A549 (cell line): ENCODE data around the gene AP2B1. TPM values are rescaled to one million over a fixed set of nuclear protein-coding genes. Genes with fewer than 3 reads are reported as not detected.

ENCODE experiments used
- ATAC-seq, 2 experiments: fragments of 200-7000 bp in 1 of 2; fragments of >200 bp in 1 of 2; cut with Nextera tagmentation in 1 of 2; cut with Tn5 transposase in 1 of 2; 3 replicates each; pipeline versions ENCODE4 v1.8.0 to v1.9.1; 2018 to 2020; ENCODE audit warnings: mild to moderate bottlenecking in 1 of 2, moderate library complexity in 1 of 2
- CTCF ChIA-PET: fragments of 300-600 bp; sonication (Branson Sonifier 250); formaldehyde crosslinking; extraction: SDS; loops from one replicate; lab custom pipeline; 2021; ENCODE audit warnings: antibody characterized with exemption, inconsistent platforms; lab: Yijun Ruan, JAX
- POLR2A ChIA-PET: fragments of 350-600 bp; formaldehyde crosslinking; extraction: SDS; loops from one replicate; lab custom pipeline; 2021; ENCODE audit warnings: antibody characterized with exemption, inconsistent platforms; lab: Yijun Ruan, JAX
- DNase-seq, 2 experiments: peaks; one replicate each; pipeline versions ENCODE4 v3.0.0 to v3.0.0-alpha.2; 2011 to 2016; ENCODE audit warnings: low read depth in 1 of 2, low spot score in 1 of 2
- FAIRE-seq: peaks from 2 replicates; lab custom pipeline; 2011; peaks lifted over from hg19 to GRCh38; lab: Jason Lieb, UNC
- H3K27ac ChIP-seq, 2 experiments: fragments of >200 bp; sonication (Bioruptor Twin); formaldehyde crosslinking; 3 replicates each; pipeline ENCODE4 v1.5.1; 2016 to 2017
- H3K4me1 ChIP-seq: fragments of >200 bp; sonication (Bioruptor Twin); formaldehyde crosslinking; 3 replicates; pipeline ENCODE4 v1.6.1; 2016
- H3K4me2 ChIP-seq: fragments of >200 bp; sonication (Bioruptor Twin); formaldehyde crosslinking; 3 replicates; pipeline ENCODE4 v1.6.1; 2016
- H3K4me3 ChIP-seq: fragments of >200 bp; sonication (Bioruptor Twin); formaldehyde crosslinking; 3 replicates; pipeline ENCODE4 v1.5.1; 2016
- H3K9me3 ChIP-seq: fragments of >200 bp; sonication (Bioruptor Twin); formaldehyde crosslinking; 3 replicates; pipeline ENCODE4 v1.6.1; 2016
- BHLHE40 ChIP-seq: IDR thresholded peaks from 2 replicates; pipeline ENCODE4 v1.6.1; 2012; ENCODE audit warnings: low read depth, low read length, inconsistent platforms
- CHD2 ChIP-seq: fragments of 150-350 bp; IDR thresholded peaks from 2 replicates; pipeline ENCODE4 v1.6.1; 2014; ENCODE audit warnings: low read length; ENCODE audit not compliant: partially characterized antibody
- CHD4 ChIP-seq: fragments of 200-600 bp; sonication (generic); IDR thresholded peaks from 2 replicates; pipeline ENCODE4 v1.6.1; 2016; ENCODE audit warnings: antibody characterized with exemption, mild to moderate bottlenecking, borderline replicate concordance
- CTCF ChIP-seq: fragments of >200 bp; sonication (Bioruptor Twin); formaldehyde crosslinking; IDR thresholded peaks from 3 replicates; pipeline ENCODE4 v1.5.1; 2016
- EHMT2 ChIP-seq: fragments of 200-600 bp; sonication (generic); IDR thresholded peaks from 2 replicates; pipeline ENCODE4 v1.6.1; 2016; ENCODE audit warnings: antibody characterized with exemption, low read depth, mild to moderate bottlenecking, moderate library complexity
- ESRRA ChIP-seq: fragments of 150-350 bp; IDR thresholded peaks from 2 replicates; pipeline ENCODE4 v1.6.1; 2014; ENCODE audit warnings: mild to moderate bottlenecking, low read length, borderline replicate concordance
- FOSB ChIP-seq: fragments of 250-450 bp; sonication (Bioruptor Pico); IDR thresholded peaks from 2 replicates; pipeline ENCODE4 v1.5.0; 2020; ENCODE audit warnings: mild to moderate bottlenecking, moderate library complexity
- FOXS1 ChIP-seq: fragments of 250-450 bp; sonication (Bioruptor Pico); IDR thresholded peaks from 2 replicates; pipeline ENCODE4 v1.5.0; 2020; ENCODE audit warnings: mild to moderate bottlenecking, moderate library complexity
- GATA3 ChIP-seq: IDR thresholded peaks from 2 replicates; pipeline ENCODE4 v1.6.1; 2012; ENCODE audit warnings: borderline replicate concordance
- HEYL ChIP-seq: fragments of 250-450 bp; sonication (Bioruptor Pico); IDR thresholded peaks from 2 replicates; pipeline ENCODE4 v1.8.0; 2021; ENCODE audit warnings: mild to moderate bottlenecking, moderate library complexity
- HMGXB4 ChIP-seq: fragments of 250-450 bp; sonication (Bioruptor Pico); IDR thresholded peaks from 2 replicates; pipeline ENCODE4 v1.5.0; 2021; ENCODE audit warnings: mild to moderate bottlenecking, moderate library complexity, borderline replicate concordance
- HOXA7 ChIP-seq: fragments of 250-450 bp; sonication (Bioruptor Pico); IDR thresholded peaks from 2 replicates; pipeline ENCODE4 v1.5.0; 2020; ENCODE audit warnings: mild to moderate bottlenecking, moderate library complexity
- JUN ChIP-seq, 2 experiments: fragments of >200 bp; sonication (Bioruptor Twin); formaldehyde crosslinking; IDR thresholded peaks; 2 replicates in 1 of 2; 3 replicates in 1 of 2; pipeline ENCODE4 v1.6.1; 2016 to 2017
- JUNB ChIP-seq: fragments of >200 bp; sonication (Bioruptor Twin); formaldehyde crosslinking; IDR thresholded peaks from 2 replicates; pipeline ENCODE4 v1.6.1; 2016
- MAX ChIP-seq: IDR thresholded peaks from 2 replicates; pipeline ENCODE4 v1.6.1; 2012
- RCOR1 ChIP-seq: fragments of 150-350 bp; IDR thresholded peaks from 2 replicates; pipeline ENCODE4 v1.6.1; 2014; ENCODE audit warnings: antibody characterized with exemption, low read length, low read depth
- REST ChIP-seq: fragments of 200-600 bp; sonication (generic); IDR thresholded peaks from 2 replicates; pipeline ENCODE4 v1.6.1; 2016; ENCODE audit warnings: antibody characterized with exemption, mild to moderate bottlenecking, moderate library complexity
- RFX5 ChIP-seq: fragments of 450-650 bp; IDR thresholded peaks from 2 replicates; pipeline ENCODE4 v1.7.1; 2014; ENCODE audit warnings: antibody characterized with exemption, mild to moderate bottlenecking, moderate library complexity
- SMC3 ChIP-seq: fragments of >200 bp; sonication (Bioruptor Twin); formaldehyde crosslinking; IDR thresholded peaks from 3 replicates; pipeline ENCODE4 v1.6.1; 2018; ENCODE audit warnings: inconsistent platforms
- ZC3H11A ChIP-seq: fragments of 450-650 bp; IDR thresholded peaks from 2 replicates; pipeline ENCODE4 v1.6.1; 2014; ENCODE audit warnings: antibody characterized with exemption, mild to moderate bottlenecking
- ZNF302 ChIP-seq: fragments of 250-450 bp; sonication (Bioruptor Pico); IDR thresholded peaks from 2 replicates; pipeline ENCODE4 v1.9.0; 2021; ENCODE audit warnings: inconsistent platforms, mild to moderate bottlenecking, moderate library complexity
- ZSCAN20 ChIP-seq: fragments of 250-450 bp; sonication (Bioruptor Pico); IDR thresholded peaks from 2 replicates; pipeline ENCODE4 v1.8.0; 2022; ENCODE audit warnings: mild to moderate bottlenecking, moderate library complexity
- WGBS: methylation state at CpG from one replicate; pipeline ENCODE4 v1.1.6; 2017; ENCODE audit errors: missing lambda C conversion rate; 5-methylcytosine and 5-hydroxymethylcytosine counted together
- polyA plus RNA-seq, 4 experiments: library from polyadenylated mRNA; depleted of rRNA in 3 of 4; stranded (reverse); fragments of >200 nt; fragmentation: RNase III in 1 of 4; extraction: RNeasy Plus Mini Kit Qiagen cat#74134 plus additional on column Dnase treatment in 1 of 4; gene quantifications; 2 replicates in 3 of 4; 3 replicates in 1 of 4; pipeline ENCODE4 v1.2.3, GENCODE V29; 2011 to 2017

Gene AP2B1
- polyA plus RNA-seq, 2 of the 4 experiments (the other 2 are of a cell fraction), result 110 to 278 TPM

- no peak for DNase-seq
- no peak; a peak in 1 of 6 replicates for ATAC-seq
- 85% methylated on average over 2 of the region's 2 CpGs for WGBS
- ChIA-PET POLR2A (no interaction called here), CTCF (interaction anchor here (1.9 to 27.6 kb wide), 5 partner anchors 8 to 112 kb away, joined by 5 to 377 read pairs (median 9); partner anchors contain the start of gene GAS2L2)
- no peak overlapping the region for H3K27ac ChIP-seq
- 0 out of 3 replicates have a peak, but pooled peaks cover 4% of the 10 kb centered on the region for H3K4me1 ChIP-seq
- TF ChIP-seq RCOR1, result no peak
- TF ChIP-seq HOXA7, result no peak
- TF ChIP-seq CTCF, result no peak
- TF ChIP-seq JUNB, result no peak
- no peak for TF ChIP-seq ZSCAN20 (CRISPR knock-in tag)
- no peak for TF ChIP-seq BHLHE40
- no peak for TF ChIP-seq FOSB
- no peak for TF ChIP-seq CHD2
- no peak for TF ChIP-seq EHMT2
- no peaks in the 10 kb centered on the region for H3K9me3 ChIP-seq
- H3K4me3 ChIP-seq, result no peak overlapping the region
- FAIRE-seq, result no peak
- H3K4me2 ChIP-seq, result no peak overlapping the region
Measured at GRCh38 chr17:35725802-35726126, 138.6 kb downstream of the AP2B1 start.

- Histone ChIP-seq H3K4me2 (no peak overlapping the region), H3K27ac (peak overlapping the region in 1 of 2 experiments; percentile 2; a peak in 1 of 6 replicates), H3K9me3 (no peaks in the 10 kb centered on the region), H3K4me3 (no peak overlapping the region), H3K4me1 (0 out of 3 replicates have a peak, but pooled peaks cover 4% of the 10 kb centered on the region)
- DNase-seq (no peak), ATAC-seq (no peak), FAIRE-seq (no peak)
- TF ChIP-seq ESRRA (no peak), CHD2 (no peak), FOXS1 (CRISPR knock-in tag) (no peak), ZNF302 (CRISPR knock-in tag) (no peak), BHLHE40 (no peak), SMC3 (no peak), ZSCAN20 (CRISPR knock-in tag) (no peak), MAX (no peak), ZC3H11A (no peak), CHD4 (no peak), HMGXB4 (CRISPR knock-in tag) (no peak), REST (no peak), HOXA7 (no peak), GATA3 (no peak), RCOR1 (no peak), JUN (IDR thresholded peaks at IDR 0.05) (no peak), JUNB (no peak), HEYL (CRISPR knock-in tag) (no peak), RFX5 (no peak)
- CTCF ChIA-PET, result interaction anchor here (0.8 to 27.6 kb wide), 8 partner anchors 11 to 113 kb away, joined by 3 to 377 read pairs (median 5); partner anchors contain the start of genes C17orf50, GAS2L2 and TAF15
- POLR2A ChIA-PET, result no interaction called here
- 77% methylated on average over 6 of the region's 6 CpGs for WGBS
Measured at GRCh38 chr17:35726127-35726952, 139.2 kb downstream of the AP2B1 start.
